Neural cell (in vitro differentiated cells): Measurements from ENCODE around the gene CD58. TPM values are rescaled to one million over a fixed set of nuclear protein-coding genes. Genes with fewer than 3 reads are reported as not detected.

Source experiments
- H2AFZ ChIP-seq: fragments of 200-600, 300-800 bp; sonication (generic), shearing (Covaris generic); 2 replicates; pipeline ENCODE4 v1.6.0; 2014; ENCODE audit warnings: low read depth, mild to moderate bottlenecking, antibody characterized with exemption, low read length, moderate library complexity
- H3F3A ChIP-seq: fragments of 200-600 bp; shearing (Covaris generic); 2 replicates; pipeline ENCODE4 v1.6.1; 2016; ENCODE audit warnings: mild to moderate bottlenecking, moderate library complexity, mixed read lengths, antibody characterized with exemption, low read length; ENCODE audit not compliant: insufficient read depth, poor library complexity, severe bottlenecking
- H3K27ac ChIP-seq: fragments of 200-600, 300-800 bp; sonication (generic), shearing (Covaris generic); 2 replicates; pipeline ENCODE4 v1.5.1; 2014; ENCODE audit warnings: mild to moderate bottlenecking, low read length, moderate library complexity
- H3K27me3 ChIP-seq: fragments of 300-800, 200-600 bp; sonication (generic), shearing (Covaris generic); 2 replicates; pipeline ENCODE4 v1.6.0; 2014; ENCODE audit warnings: mild to moderate bottlenecking, low read depth, low read length, moderate library complexity; ENCODE audit not compliant: insufficient read depth
- H3K36me3 ChIP-seq: fragments of 300-800, 200-600 bp; sonication (generic), shearing (Covaris generic); 2 replicates; pipeline ENCODE4 v1.5.1; 2014; ENCODE audit warnings: mild to moderate bottlenecking, antibody characterized with exemption, low read length, moderate library complexity; ENCODE audit not compliant: insufficient read depth
- H3K4me2 ChIP-seq: fragments of 300-800, 200-600 bp; sonication (generic), shearing (Covaris generic); 2 replicates; pipeline ENCODE4 v1.6.0; 2014; ENCODE audit warnings: mild to moderate bottlenecking, low read length
- H3K4me3 ChIP-seq: fragments of 300-800, 200-600 bp; sonication (generic), shearing (Covaris generic); 2 replicates; pipeline ENCODE4 v1.5.1; 2014; ENCODE audit warnings: mild to moderate bottlenecking, low read length, moderate library complexity
- H3K79me2 ChIP-seq: fragments of 200-600 bp; shearing (Covaris generic); replicated peaks from 2 replicates; pipeline ENCODE4 v1.6.0; 2014; ENCODE audit warnings: mild to moderate bottlenecking, low read length, moderate library complexity; ENCODE audit not compliant: insufficient read depth
- H3K9ac ChIP-seq: fragments of 300-800, 200-600 bp; sonication (generic), shearing (Covaris generic); 2 replicates; pipeline ENCODE4 v1.6.1; 2016; ENCODE audit warnings: mild to moderate bottlenecking, low read length, mixed read lengths
- H3K9me2 ChIP-seq: fragments of 200-600 bp; shearing (Covaris generic); 2 replicates; pipeline ENCODE4 v1.6.1; 2016; ENCODE audit warnings: mild to moderate bottlenecking, low read length, mixed read lengths; ENCODE audit not compliant: insufficient read depth
- H3K9me3 ChIP-seq: fragments of 200-600, 300-800 bp; sonication (generic), shearing (Covaris generic); 2 replicates; pipeline ENCODE4 v1.6.1; 2016; ENCODE audit warnings: mild to moderate bottlenecking, mixed run types, low read length, moderate library complexity, mixed read lengths
- H4K20me1 ChIP-seq: fragments of 200-600 bp; shearing (Covaris generic); 2 replicates; pipeline ENCODE4 v1.6.1; 2016; ENCODE audit warnings: mild to moderate bottlenecking, mixed run types; ENCODE audit not compliant: insufficient read depth
- EP300 ChIP-seq: fragments of 450-650 bp; conservative IDR thresholded peaks from 2 replicates; pipeline ENCODE4 v1.6.1; 2014; ENCODE audit warnings: antibody characterized with exemption, mild to moderate bottlenecking, moderate library complexity; ENCODE audit not compliant: poor library complexity, severe bottlenecking
- EZH2 ChIP-seq: fragments of 200-600, 300-800 bp; shearing (Covaris generic), sonication (generic); IDR thresholded peaks from 2 replicates; pipeline ENCODE4 v1.6.1; 2014; ENCODE audit warnings: antibody characterized with exemption, low read length, borderline replicate concordance, mild to moderate bottlenecking; ENCODE audit not compliant: insufficient read depth, poor library complexity, severe bottlenecking
- MXI1 ChIP-seq: fragments of 450-650 bp; conservative IDR thresholded peaks from 2 replicates; pipeline ENCODE4 v1.6.1; 2014; ENCODE audit warnings: antibody characterized with exemption, mild to moderate bottlenecking; ENCODE audit not compliant: poor library complexity, severe bottlenecking
- POLR2AphosphoS5 ChIP-seq: IDR thresholded peaks from 2 replicates; pipeline ENCODE4 v1.6.1; 2012
- RAD21 ChIP-seq: fragments of 450-650 bp; conservative IDR thresholded peaks from 2 replicates; pipeline ENCODE4 v1.6.1; 2014; ENCODE audit warnings: antibody characterized with exemption, mild to moderate bottlenecking, moderate library complexity
- REST ChIP-seq: IDR thresholded peaks from 2 replicates; pipeline ENCODE4 v1.6.1; 2012; ENCODE audit warnings: borderline replicate concordance
- SMC3 ChIP-seq: fragments of 450-650 bp; conservative IDR thresholded peaks from 2 replicates; pipeline ENCODE4 v1.6.1; 2014; ENCODE audit warnings: antibody characterized with exemption, mild to moderate bottlenecking, moderate library complexity; ENCODE audit not compliant: poor library complexity
- TAF1 ChIP-seq: IDR thresholded peaks from 2 replicates; pipeline ENCODE4 v1.6.1; 2012; ENCODE audit warnings: low read depth
- polyA plus RNA-seq: library from polyadenylated mRNA; depleted of rRNA; stranded (reverse); fragments of >200 nt; gene quantifications from 2 replicates; pipeline ENCODE4 v1.2.3, GENCODE V29; 2014
- TF ChIP-seq, protein P1 (sequence below): fragments of 450-650 bp; IDR thresholded peaks from 2 replicates; pipeline ENCODE4 v1.5.1; 2014; ENCODE audit warnings: antibody characterized with exemption, mild to moderate bottlenecking, moderate library complexity; ENCODE audit not compliant: poor library complexity, severe bottlenecking

CD58 gene
- polyA plus RNA-seq, 1 donor from 2014 or later: 1.8 TPM

GRCh38 chr1:116518400-116518799, 52.4 kb downstream of the CD58 start:
- Histone ChIP-seq H3K9ac (no peak overlapping the region), H2AFZ (no peak overlapping the region), H3K9me3 (no peaks in the 10 kb centered on the region), H3K9me2 (no peaks in the 10 kb centered on the region), H3K79me2 (no peaks in the 10 kb centered on the region), H3K36me3 (no peaks in the 10 kb centered on the region), H3K4me2 (no peak overlapping the region), H3F3A (no peaks in the 10 kb centered on the region), H3K4me3 (no peak overlapping the region), H3K27me3 (no peaks in the 10 kb centered on the region), H3K27ac (no peak overlapping the region), H4K20me1 (no peaks in the 10 kb centered on the region)
- no peak for TF ChIP-seq POLR2AphosphoS5
- TF ChIP-seq RAD21: no peak
- no peak for TF ChIP-seq EP300
- no peak for TF ChIP-seq MXI1
- TF ChIP-seq, protein P1, sequence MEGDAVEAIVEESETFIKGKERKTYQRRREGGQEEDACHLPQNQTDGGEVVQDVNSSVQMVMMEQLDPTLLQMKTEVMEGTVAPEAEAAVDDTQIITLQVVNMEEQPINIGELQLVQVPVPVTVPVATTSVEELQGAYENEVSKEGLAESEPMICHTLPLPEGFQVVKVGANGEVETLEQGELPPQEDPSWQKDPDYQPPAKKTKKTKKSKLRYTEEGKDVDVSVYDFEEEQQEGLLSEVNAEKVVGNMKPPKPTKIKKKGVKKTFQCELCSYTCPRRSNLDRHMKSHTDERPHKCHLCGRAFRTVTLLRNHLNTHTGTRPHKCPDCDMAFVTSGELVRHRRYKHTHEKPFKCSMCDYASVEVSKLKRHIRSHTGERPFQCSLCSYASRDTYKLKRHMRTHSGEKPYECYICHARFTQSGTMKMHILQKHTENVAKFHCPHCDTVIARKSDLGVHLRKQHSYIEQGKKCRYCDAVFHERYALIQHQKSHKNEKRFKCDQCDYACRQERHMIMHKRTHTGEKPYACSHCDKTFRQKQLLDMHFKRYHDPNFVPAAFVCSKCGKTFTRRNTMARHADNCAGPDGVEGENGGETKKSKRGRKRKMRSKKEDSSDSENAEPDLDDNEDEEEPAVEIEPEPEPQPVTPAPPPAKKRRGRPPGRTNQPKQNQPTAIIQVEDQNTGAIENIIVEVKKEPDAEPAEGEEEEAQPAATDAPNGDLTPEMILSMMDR: no peak
- TF ChIP-seq SMC3: no peak
- no peak for TF ChIP-seq REST
- TF ChIP-seq EZH2: no peak
- no peak for TF ChIP-seq TAF1

DNA sequence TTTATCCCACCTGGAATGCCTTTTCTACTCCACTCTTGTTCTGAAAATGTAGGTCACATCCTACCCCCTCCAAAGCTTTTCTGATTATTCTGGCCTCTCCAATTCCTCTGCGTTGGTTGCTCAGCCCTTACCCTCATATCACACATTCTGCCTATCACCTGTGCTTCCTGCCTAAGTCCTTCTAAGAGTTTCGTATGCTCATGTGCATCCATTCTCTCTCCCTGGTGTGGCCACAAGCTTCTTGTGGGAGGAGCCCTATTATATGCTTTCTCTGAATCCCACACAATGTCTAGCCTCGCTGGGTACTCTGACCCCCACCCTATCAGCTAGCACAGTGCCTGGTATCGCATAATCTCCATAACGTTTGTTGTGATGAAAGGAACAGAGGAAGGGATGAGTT, 54.2 kb downstream of the CD58 start:
- Histone ChIP-seq H3K9me3 (no peaks in the 10 kb centered on the region), H3K79me2 (no peaks in the 10 kb centered on the region), H3K9ac (no peak overlapping the region), H4K20me1 (no peaks in the 10 kb centered on the region), H3K9me2 (no peaks in the 10 kb centered on the region), H2AFZ (no peak overlapping the region), H3K27ac (no peak overlapping the region), H3K4me3 (no peak overlapping the region), H3F3A (no peaks in the 10 kb centered on the region), H3K36me3 (no peaks in the 10 kb centered on the region), H3K27me3 (no peaks in the 10 kb centered on the region), H3K4me2 (no peak overlapping the region)
- TF ChIP-seq EP300: no peak
- no peak for TF ChIP-seq POLR2AphosphoS5
- TF ChIP-seq RAD21: no peak
- no peak for TF ChIP-seq TAF1
- TF ChIP-seq, protein P1: no peak
- no peak for TF ChIP-seq SMC3
- no peak for TF ChIP-seq EZH2
- no peak for TF ChIP-seq REST
- TF ChIP-seq MXI1: no peak
